ENCODE results near the gene CCR4.

- TF ChIP-seq L3MBTL2 (conservative IDR thresholded peaks at IDR 0.05) (no peak), LEF1 (IDR thresholded peaks at IDR 0.05; ENCODE audit: borderline replicate concordance) (no peak), BHLHE40 (IDR thresholded peaks at IDR 0.05; ENCODE audit: borderline replicate concordance) (no peak)
Observed at GRCh38 chr3:32968920-32969389, 17.5 kb downstream of the CCR4 start.
